ENCODE measurements around the gene BCL7B. TPM values are rescaled to one million over a fixed set of nuclear protein-coding genes. Genes with fewer than 3 reads are reported as not detected.
"Not testable (repeated sequence)": the region's sequence is repeated elsewhere in the genome, so short reads cannot be mapped to it uniquely, and the experiment has no call there.

Gene BCL7B
- total RNA-seq, 1 donor from 2014 or later: 83.9 TPM

DNA sequence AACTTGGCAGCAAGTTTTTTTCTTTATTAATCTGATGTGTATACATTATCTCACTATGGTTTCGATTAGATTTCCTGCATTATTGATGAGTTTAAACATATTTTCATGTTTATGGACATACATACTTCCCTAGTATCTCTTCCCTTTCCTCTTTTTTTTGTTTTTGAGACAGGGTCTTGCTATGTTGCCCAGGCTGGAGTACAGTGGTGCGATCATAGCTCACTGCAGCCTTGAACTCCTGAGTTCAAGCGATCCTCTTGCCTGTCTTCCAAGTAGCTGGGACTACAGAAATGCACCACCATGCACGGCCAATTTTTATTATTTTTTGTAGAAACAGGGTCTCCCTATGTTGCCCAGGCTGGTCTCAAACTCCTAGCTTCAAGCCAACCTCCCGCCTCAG lies 54.3 kb downstream of the BCL7B start:
- Histone ChIP-seq H3K36me3 (ENCODE audit: control insufficient read depth, insufficient read depth, low read length) (peaks cover 3% of the 10 kb centered on the region), H3K4me3 (ENCODE audit: low read depth, low read length) (no peak overlapping the region), H3K27me3 (ENCODE audit: control insufficient read depth, insufficient read depth, low read length) (no peaks in the 10 kb centered on the region)
- no peak for DNase-seq (ENCODE audit: low read depth)
- TF ChIP-seq, protein P1, sequence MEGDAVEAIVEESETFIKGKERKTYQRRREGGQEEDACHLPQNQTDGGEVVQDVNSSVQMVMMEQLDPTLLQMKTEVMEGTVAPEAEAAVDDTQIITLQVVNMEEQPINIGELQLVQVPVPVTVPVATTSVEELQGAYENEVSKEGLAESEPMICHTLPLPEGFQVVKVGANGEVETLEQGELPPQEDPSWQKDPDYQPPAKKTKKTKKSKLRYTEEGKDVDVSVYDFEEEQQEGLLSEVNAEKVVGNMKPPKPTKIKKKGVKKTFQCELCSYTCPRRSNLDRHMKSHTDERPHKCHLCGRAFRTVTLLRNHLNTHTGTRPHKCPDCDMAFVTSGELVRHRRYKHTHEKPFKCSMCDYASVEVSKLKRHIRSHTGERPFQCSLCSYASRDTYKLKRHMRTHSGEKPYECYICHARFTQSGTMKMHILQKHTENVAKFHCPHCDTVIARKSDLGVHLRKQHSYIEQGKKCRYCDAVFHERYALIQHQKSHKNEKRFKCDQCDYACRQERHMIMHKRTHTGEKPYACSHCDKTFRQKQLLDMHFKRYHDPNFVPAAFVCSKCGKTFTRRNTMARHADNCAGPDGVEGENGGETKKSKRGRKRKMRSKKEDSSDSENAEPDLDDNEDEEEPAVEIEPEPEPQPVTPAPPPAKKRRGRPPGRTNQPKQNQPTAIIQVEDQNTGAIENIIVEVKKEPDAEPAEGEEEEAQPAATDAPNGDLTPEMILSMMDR (IDR thresholded peaks at IDR 0.05; ENCODE audit: insufficient read depth, low read length, poor library complexity, severe bottlenecking): no peak

DNA sequence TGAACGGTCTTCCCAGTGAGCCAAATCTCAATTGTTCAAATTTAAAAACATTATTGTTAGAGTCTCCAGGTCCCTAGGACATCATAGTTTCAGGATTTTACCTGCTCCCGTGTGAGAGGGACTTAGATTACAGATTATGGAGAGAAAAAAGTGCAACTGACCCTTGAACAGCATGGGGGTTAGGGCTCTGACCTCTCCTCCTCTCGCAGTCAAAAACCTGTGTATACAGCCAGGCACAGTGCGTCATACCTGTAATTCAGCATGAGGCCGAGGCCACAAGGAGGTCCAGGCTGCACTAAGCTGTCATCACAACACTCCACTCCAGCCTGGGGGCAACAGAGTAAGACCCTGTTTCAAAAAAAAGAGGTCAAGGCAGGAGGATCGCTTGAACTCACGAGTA lies 60.9 kb downstream of the BCL7B start:
- Histone ChIP-seq H3K4me3 (ENCODE audit: low read depth, low read length) (no peak overlapping the region), H3K27me3 (ENCODE audit: control insufficient read depth, insufficient read depth, low read length) (no peaks in the 10 kb centered on the region), H3K36me3 (ENCODE audit: control insufficient read depth, insufficient read depth, low read length) (peaks cover 2% of the 10 kb centered on the region)
- no peak for DNase-seq (ENCODE audit: low read depth)
- TF ChIP-seq, protein P1 (IDR thresholded peaks at IDR 0.05; ENCODE audit: insufficient read depth, low read length, poor library complexity, severe bottlenecking): no peak

DNA sequence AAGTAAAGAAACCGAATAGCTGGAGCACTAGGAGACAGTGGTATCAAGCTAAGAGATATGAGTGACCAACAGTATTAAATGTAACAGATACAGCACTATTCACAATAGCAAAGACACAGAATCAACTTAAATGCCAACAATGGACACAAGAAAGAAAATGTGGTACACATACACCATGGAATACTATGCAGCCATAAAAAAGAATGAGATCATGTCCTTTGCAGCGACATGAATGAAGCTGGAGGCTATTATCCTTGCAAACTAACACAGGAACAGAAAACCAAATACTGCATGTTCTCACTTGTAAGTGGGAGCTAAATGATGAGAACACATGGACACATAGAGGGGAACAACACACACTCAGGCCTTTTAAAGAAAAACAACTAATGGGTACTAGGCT lies 62.0 kb downstream of the BCL7B start:
- not testable (repeated sequence) for H3K36me3 ChIP-seq (ENCODE audit: control insufficient read depth, insufficient read depth, low read length); DNase-seq (ENCODE audit: low read depth); H3K4me3 ChIP-seq (ENCODE audit: low read depth, low read length); H3K27me3 ChIP-seq (ENCODE audit: control insufficient read depth, insufficient read depth, low read length)

DNA sequence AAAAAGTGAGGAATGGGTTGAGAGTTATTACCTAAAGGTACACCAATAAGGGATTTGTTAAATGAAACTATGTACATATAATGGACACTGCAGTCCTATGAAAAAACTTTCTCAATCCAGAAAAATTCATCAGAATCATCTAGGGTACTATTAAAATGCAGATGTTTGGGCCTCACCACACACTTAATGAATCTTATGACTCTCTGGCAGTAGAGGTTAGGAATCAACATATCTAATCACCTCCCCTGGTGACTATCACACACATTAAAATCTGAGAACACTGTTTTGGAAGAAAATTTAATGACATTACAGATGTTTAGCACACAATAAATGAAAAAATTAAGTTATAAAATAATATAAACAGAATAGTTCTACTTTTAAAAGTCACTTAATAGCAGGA lies 67.5 kb downstream of the BCL7B start:
- no peak for DNase-seq (ENCODE audit: low read depth)
- Histone ChIP-seq H3K4me3 (ENCODE audit: low read depth, low read length) (no peak overlapping the region), H3K36me3 (ENCODE audit: control insufficient read depth, insufficient read depth, low read length) (no peaks in the 10 kb centered on the region), H3K27me3 (ENCODE audit: control insufficient read depth, insufficient read depth, low read length) (no peaks in the 10 kb centered on the region)
- TF ChIP-seq, protein P1 (IDR thresholded peaks at IDR 0.05; ENCODE audit: insufficient read depth, low read length, poor library complexity, severe bottlenecking): no peak

DNA sequence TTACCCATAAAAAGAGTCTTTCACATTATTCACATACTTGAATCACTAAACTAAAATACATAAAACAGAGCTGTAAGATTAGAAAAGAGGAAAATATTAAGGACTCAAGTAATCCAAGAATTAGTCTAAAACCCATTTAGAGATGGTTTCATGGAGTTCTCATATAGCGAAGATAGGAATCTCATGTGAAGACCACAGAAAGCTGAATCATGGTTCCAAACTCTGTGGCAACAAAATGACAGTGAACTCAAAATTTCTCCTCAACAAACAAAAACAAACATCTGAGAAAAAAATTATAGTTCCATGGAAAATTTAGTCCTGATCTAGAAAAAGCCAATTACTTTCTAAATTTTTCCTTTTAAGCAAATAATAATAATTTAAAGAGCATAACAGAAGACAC lies 70.0 kb downstream of the BCL7B start:
- TF ChIP-seq, protein P1 (IDR thresholded peaks at IDR 0.05; ENCODE audit: insufficient read depth, low read length, poor library complexity, severe bottlenecking): no peak
- Histone ChIP-seq H3K36me3 (ENCODE audit: control insufficient read depth, insufficient read depth, low read length) (no peaks in the 10 kb centered on the region), H3K27me3 (ENCODE audit: control insufficient read depth, insufficient read depth, low read length) (no peaks in the 10 kb centered on the region), H3K4me3 (ENCODE audit: low read depth, low read length) (no peak overlapping the region)
- no peak for DNase-seq (ENCODE audit: low read depth)

Other genes starting within 250 kb of the BCL7B start
- gene NSUN5, start 248.9 kb downstream of the BCL7B start, total RNA-seq: 63.4 and 69.6 TPM in 2 replicates
- gene TRIM50, start 229.6 kb downstream of the BCL7B start, total RNA-seq: not detected in 2 replicates
- not detected in 2 replicates for gene FKBP6, start 229.5 kb downstream of the BCL7B start, total RNA-seq
- gene FZD9, start 123.9 kb downstream of the BCL7B start, total RNA-seq: 1.5 and 1.6 TPM in 2 replicates
- gene BAZ1B, start 35.4 kb downstream of the BCL7B start, total RNA-seq: 60.3 and 61.1 TPM in 2 replicates
- gene TBL2, start 20.9 kb upstream of the BCL7B start, total RNA-seq: 56.5 and 65.4 TPM in 2 replicates
- gene MLXIPL, start 66.8 kb upstream of the BCL7B start, total RNA-seq: 0.04 and 0.14 TPM in 2 replicates
- 9.0 and 12.2 TPM in 2 replicates for gene VPS37D, start 110.1 kb upstream of the BCL7B start, total RNA-seq
- 4.4 and 5.1 TPM in 2 replicates for gene DNAJC30, start 125.8 kb upstream of the BCL7B start, total RNA-seq
- 47.9 and 69.1 TPM in 2 replicates for gene BUD23, start 125.9 kb upstream of the BCL7B start, total RNA-seq
- gene STX1A, start 162.0 kb upstream of the BCL7B start, total RNA-seq: 25.9 and 29.0 TPM in 2 replicates
- gene ABHD11, start 181.1 kb upstream of the BCL7B start, total RNA-seq: 61.3 and 62.2 TPM in 2 replicates
- 100 and 123 TPM in 2 replicates for gene CLDN3, start 212.6 kb upstream of the BCL7B start, total RNA-seq